Peyer's patch (tissue), 4 donors: ENCODE data around the gene KCNA2. TPM values are rescaled to one million over a fixed set of nuclear protein-coding genes. Genes with fewer than 3 reads are reported as not detected.

Experiments
- DNase-seq, 3 donors: peaks; one replicate each; pipeline ENCODE4 v3.0.0-alpha.2; 2017 to 2019
- H3K27ac ChIP-seq, 4 donors: fragments of 200-600 bp; sonication (generic); one replicate each; pipeline ENCODE4 v1.5.1; 2016 to 2019
- H3K27me3 ChIP-seq, 2 donors: fragments of 200-600 bp; sonication (generic); one replicate each; pipeline ENCODE4 v1.5.1; 2019
- H3K36me3 ChIP-seq, 3 donors: fragments of 200-600 bp; sonication (generic); one replicate each; pipeline ENCODE4 v1.5.1; 2016 to 2019
- H3K4me1 ChIP-seq, 4 donors: fragments of 200-600 bp; sonication (generic); one replicate each; pipeline ENCODE4 v1.5.1; 2016 to 2019
- H3K4me3 ChIP-seq, 4 donors: fragments of 200-600 bp; sonication (generic); 1 replicate in 3 of 4; 2 replicates in 1 of 4; pipeline ENCODE4 v1.5.1; 2016 to 2019; ENCODE audit warnings: mild to moderate bottlenecking in 1 of 4
- H3K9me3 ChIP-seq, 4 donors: fragments of 200-600 bp; sonication (generic); one replicate each; pipeline ENCODE4 v1.5.1; 2016 to 2019; ENCODE audit warnings: mild to moderate bottlenecking in 1 of 4
- POLR2A ChIP-seq, 2 donors: fragments of 450-650 bp; IDR thresholded peaks; one replicate each; pipeline ENCODE4 v1.5.1; 2017; ENCODE audit warnings: antibody characterized with exemption in 2 of 2, mild to moderate bottlenecking in 2 of 2, moderate library complexity in 2 of 2
- total RNA-seq, 4 donors: library from RNA; depleted of rRNA; stranded (reverse); fragments of >200 nt; gene quantifications; one replicate each; pipeline ENCODE4 v1.1.0, GENCODE V29; 2016
- TF ChIP-seq, protein P1 (sequence below), 6 experiments: fragments of 450-650 bp in 4 of 6; fragments of 200-600 bp in 2 of 6; sonication (generic) in 1 of 6; IDR thresholded peaks; one replicate each; pipeline ENCODE4 v1.5.1; 2017 to 2019; ENCODE audit warnings: antibody characterized with exemption in 6 of 6, mild to moderate bottlenecking in 3 of 6, moderate library complexity in 1 of 6

KCNA2 gene
- total RNA-seq, 4 donors from 2014 or later: 0.38 to 0.40 TPM; not detected in 2

DNA sequence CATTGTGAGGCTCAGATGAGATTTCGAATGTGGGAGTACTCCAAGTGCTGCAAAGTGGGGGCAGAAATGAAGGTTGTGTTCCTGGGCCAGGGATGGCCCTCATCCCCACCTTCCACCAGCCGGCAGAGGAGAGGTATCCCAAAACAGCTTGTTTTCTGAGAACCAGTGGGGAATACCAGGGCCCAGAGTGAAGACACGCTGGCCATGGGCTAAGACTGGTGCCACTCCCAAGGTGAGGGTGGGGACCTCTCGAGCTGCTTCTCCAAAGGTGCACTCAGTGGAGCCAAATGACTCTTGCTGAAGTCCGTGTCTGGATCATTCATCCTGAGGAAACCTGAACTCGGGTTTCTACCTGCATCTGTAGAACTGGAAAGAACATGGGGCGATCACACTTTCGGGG lies 22.1 kb downstream of the KCNA2 start:
- H3K27me3 ChIP-seq: no peaks in the 10 kb centered on the region
- H3K4me1 ChIP-seq: no peaks in the 10 kb centered on the region
- H3K27ac ChIP-seq: no peak overlapping the region
- TF ChIP-seq POLR2A (IDR thresholded peaks at IDR 0.05): no peak
- TF ChIP-seq, protein P1, sequence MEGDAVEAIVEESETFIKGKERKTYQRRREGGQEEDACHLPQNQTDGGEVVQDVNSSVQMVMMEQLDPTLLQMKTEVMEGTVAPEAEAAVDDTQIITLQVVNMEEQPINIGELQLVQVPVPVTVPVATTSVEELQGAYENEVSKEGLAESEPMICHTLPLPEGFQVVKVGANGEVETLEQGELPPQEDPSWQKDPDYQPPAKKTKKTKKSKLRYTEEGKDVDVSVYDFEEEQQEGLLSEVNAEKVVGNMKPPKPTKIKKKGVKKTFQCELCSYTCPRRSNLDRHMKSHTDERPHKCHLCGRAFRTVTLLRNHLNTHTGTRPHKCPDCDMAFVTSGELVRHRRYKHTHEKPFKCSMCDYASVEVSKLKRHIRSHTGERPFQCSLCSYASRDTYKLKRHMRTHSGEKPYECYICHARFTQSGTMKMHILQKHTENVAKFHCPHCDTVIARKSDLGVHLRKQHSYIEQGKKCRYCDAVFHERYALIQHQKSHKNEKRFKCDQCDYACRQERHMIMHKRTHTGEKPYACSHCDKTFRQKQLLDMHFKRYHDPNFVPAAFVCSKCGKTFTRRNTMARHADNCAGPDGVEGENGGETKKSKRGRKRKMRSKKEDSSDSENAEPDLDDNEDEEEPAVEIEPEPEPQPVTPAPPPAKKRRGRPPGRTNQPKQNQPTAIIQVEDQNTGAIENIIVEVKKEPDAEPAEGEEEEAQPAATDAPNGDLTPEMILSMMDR (IDR thresholded peaks at IDR 0.05): no peak
- no peaks in the 10 kb centered on the region for H3K36me3 ChIP-seq
- no peak for DNase-seq
- no peak overlapping the region for H3K4me3 ChIP-seq
- no peaks in the 10 kb centered on the region for H3K9me3 ChIP-seq

DNA sequence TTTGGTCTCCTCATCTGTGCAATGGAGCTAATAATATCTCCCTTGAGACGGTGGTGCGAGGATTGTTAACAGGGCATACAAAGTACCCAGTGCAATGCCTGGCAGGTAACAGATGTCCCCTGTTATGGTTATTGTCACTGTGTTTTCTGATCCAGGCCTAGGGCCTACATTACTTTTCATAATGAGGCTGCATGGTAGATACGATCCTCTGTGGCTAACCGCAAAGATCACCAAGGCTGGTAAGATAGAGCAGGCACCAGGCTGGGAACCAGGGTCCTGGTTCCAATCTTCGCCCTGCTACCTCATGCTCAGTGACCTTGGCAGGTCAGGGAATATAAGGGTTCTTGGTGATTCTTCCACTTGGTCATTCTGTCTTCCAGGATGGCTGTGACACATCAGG lies 22.7 kb downstream of the KCNA2 start:
- Histone ChIP-seq H3K27ac (no peak overlapping the region), H3K4me3 (no peak overlapping the region), H3K4me1 (no peaks in the 10 kb centered on the region), H3K36me3 (no peaks in the 10 kb centered on the region), H3K9me3 (no peaks in the 10 kb centered on the region), H3K27me3 (no peaks in the 10 kb centered on the region)
- TF ChIP-seq, protein P1 (IDR thresholded peaks at IDR 0.05): no peak
- no peak for TF ChIP-seq POLR2A (IDR thresholded peaks at IDR 0.05)
- no peak for DNase-seq

DNA sequence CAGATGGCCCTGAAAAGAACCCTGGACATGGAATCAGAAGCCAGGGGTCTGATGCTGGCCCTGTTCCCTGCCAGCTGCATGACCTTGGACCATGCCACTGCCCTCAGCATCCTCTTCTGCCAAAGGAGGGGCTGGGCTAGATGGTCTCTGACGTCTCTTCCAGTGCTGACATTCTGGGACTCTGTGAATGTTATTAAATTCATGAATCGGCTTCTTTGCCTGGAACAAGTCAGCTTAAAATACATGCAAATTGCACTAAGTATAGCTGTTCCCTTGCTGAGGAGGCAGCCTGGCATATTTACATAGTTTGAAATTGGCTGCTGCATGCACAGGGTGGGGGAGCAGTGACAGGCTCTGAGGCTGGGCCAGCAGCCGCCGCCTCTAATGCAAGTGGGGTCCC lies 23.8 kb downstream of the KCNA2 start:
- no peaks in the 10 kb centered on the region for H3K9me3 ChIP-seq
- H3K4me3 ChIP-seq: no peak overlapping the region
- H3K4me1 ChIP-seq: no peaks in the 10 kb centered on the region
- DNase-seq: no peak
- H3K27ac ChIP-seq: no peak overlapping the region
- H3K36me3 ChIP-seq: no peaks in the 10 kb centered on the region
- no peak for TF ChIP-seq POLR2A (IDR thresholded peaks at IDR 0.05)
- TF ChIP-seq, protein P1 (IDR thresholded peaks at IDR 0.05): no peak
- no peaks in the 10 kb centered on the region for H3K27me3 ChIP-seq

DNA sequence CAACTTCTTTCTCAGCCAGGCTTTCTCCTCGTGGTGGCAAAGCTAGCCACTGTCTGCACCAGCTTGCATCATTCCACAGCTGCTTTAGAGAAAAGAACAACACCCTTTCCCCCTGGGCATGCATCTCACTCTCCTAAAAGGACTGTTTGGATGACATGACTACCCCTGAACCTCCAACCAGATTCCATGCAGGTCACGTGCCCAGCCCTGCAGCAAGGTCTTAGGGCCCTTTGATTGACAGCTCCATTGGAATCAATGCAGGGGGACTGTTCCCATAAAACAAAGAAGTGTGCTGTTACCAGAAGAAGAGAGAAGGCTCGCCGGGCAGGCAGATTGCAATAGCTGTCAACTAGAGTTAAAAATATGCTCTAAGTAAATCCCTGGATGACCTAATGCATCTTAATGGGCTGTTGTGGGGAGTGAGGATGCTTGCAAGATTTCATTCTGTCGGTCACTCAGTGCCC lies 24.4 kb downstream of the KCNA2 start:
- TF ChIP-seq, protein P1 (IDR thresholded peaks at IDR 0.05): no peak
- no peak for TF ChIP-seq POLR2A (IDR thresholded peaks at IDR 0.05)
- no peaks in the 10 kb centered on the region for H3K4me1 ChIP-seq
- no peak overlapping the region for H3K27ac ChIP-seq

DNA sequence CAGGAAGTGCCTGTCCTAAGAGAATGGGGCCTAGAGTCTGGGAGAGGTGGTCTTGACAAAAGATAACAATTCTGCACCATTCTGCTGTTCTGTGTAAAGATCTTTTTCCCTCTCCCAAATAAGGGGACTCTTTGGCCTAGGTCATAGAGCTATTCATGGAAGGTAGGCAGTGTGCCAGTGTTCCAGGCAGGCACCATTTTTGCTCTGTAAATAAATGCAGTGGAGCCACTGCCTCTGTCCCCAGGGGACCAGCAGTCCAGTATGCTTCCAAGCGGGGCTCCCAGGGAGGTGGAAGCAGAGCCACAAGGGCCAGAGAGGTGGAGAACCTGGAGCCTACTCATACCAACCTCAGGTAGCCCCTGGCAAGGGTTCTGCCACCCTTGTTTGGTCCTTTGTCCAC lies 25.9 kb downstream of the KCNA2 start:
- Histone ChIP-seq H3K27ac (no peak overlapping the region), H3K4me3 (no peak overlapping the region), H3K9me3 (no peaks in the 10 kb centered on the region), H3K27me3 (no peaks in the 10 kb centered on the region), H3K36me3 (no peaks in the 10 kb centered on the region), H3K4me1 (no peaks in the 10 kb centered on the region)
- DNase-seq: no peak
- TF ChIP-seq, protein P1 (IDR thresholded peaks at IDR 0.05): no peak
- TF ChIP-seq POLR2A (IDR thresholded peaks at IDR 0.05): no peak

More for the DNA sequence above, 24.4 kb downstream of the KCNA2 start:
- Histone ChIP-seq H3K9me3 (no peaks in the 10 kb centered on the region), H3K27me3 (no peaks in the 10 kb centered on the region), H3K4me3 (no peak overlapping the region), H3K36me3 (no peaks in the 10 kb centered on the region)
- DNase-seq: no peak

DNA sequence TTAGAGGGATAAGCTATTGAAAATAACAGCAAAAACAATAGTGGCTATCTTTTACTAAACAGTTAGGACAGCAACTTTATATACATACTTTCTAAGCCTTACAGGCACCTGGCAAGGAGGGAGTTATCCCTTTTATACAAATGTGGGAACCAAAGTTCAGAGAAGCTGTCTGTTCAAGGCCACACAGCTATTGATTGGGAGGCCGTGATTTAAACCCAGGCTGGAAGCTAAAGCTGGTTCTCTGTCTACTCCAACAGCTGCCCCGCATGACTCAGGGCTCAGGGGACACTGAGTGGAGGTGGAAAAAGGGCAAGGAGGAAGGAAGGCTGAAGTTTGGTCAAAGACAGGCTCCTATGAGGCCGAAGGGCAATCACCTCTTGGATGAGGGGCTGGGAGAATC lies 26.7 kb downstream of the KCNA2 start:
- Histone ChIP-seq H3K27me3 (no peaks in the 10 kb centered on the region), H3K4me1 (no peaks in the 10 kb centered on the region), H3K27ac (no peak overlapping the region), H3K36me3 (no peaks in the 10 kb centered on the region), H3K4me3 (no peak overlapping the region), H3K9me3 (no peaks in the 10 kb centered on the region)
- DNase-seq: no peak
- TF ChIP-seq, protein P1 (IDR thresholded peaks at IDR 0.05): no peak
- no peak for TF ChIP-seq POLR2A (IDR thresholded peaks at IDR 0.05)
